Fibroblast of peridontal ligament (primary cell): ENCODE measurements around the gene WIPF3.
"Not testable (repeated sequence)": the region's sequence is repeated elsewhere in the genome, so short reads cannot be mapped to it uniquely, and the experiment has no call there.

Source experiments
- DNase-seq: peaks from one replicate; pipeline ENCODE4 v3.0.0-alpha.2; 2010; ENCODE audit errors: extremely low read depth

WIPF3 gene

DNA sequence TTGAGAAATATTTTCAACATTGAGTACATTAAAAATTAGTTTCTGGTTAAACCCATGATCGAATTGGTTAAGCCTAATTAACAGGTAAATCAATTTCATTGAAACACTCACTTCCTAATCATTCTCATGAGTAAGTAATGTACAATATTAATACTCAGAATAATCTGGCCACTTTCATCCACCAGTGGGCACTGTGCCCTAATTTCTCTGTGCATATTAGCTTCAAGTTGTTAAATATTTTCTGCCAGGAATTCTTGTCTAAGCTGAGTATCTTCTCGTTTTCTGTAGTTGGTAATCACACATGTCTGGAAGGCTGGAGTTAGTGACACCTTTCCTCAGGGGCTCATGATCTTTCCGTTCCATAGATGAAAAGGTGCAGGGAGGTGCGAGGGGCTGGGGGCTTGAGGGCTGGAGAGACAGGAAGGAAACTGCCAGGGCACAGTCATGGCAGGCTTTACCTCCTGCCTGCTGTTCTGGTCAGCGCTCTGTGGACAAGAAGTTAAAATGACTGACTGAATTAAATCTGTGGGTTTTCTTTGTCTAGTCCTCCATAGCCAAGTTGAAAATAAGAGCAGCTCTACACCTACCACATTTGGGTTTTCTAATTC, 71.9 kb downstream of the WIPF3 start:
- peak; percentile 55 for DNase-seq

DNA sequence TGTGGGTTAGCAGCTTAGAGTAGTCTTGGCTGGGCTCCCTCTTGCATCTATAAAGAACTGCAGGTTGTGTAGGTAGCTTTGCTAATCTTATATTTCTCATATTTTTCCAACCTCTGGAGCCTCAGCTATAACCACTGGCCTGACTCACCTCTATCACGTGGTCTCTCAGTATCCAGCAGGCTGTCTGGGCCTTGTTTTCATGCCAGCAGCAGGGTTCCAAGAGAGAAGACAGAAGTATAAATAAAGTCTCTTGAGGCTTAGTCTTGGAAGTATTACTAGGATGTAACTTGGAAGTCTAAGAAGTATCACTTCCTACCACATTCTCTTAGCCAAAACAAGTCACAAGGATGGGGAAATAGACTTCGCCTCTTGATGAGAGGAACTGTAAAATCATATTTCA, 73.3 kb downstream of the WIPF3 start:
- DNase-seq: peak; percentile 52

DNA sequence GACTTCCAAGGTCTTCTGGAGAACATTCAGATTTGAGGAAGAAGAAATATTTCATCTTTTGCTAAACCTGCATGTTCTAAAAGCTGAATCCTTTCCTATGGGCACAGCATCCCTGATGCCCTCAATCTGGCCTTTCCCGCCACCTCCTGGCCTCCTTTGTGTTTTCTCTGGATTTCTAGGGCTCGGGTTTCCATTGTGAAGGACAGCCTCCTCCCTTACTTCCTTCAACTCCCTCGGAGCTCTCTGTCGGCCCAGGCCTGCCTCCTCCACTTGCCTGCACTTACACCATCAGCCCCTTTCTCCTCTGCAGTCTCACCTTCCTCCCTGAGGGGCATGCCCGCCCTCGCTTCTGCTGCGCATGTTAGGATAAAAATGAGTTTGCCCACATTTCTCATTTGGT, 75.4 kb downstream of the WIPF3 start:
- no peak for DNase-seq

DNA sequence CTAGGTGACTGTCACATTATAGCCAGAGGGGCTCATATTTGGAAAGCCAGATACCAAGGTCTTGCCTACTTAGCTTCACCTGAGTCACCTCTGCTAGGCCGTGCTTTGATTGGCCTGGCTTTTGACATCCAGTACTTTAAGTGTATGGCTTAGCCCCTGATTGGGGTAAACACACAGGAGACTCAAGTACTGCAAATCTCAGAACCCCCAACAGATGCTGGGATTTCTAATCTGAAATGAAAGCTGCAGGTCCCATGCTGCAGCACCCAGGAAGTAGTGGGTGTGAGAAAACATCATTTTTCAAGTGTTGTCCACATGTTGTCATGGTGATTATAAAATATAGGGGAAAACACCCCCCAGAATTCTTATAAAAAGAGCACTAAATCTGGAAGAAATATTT, 76.2 kb downstream of the WIPF3 start:
- no peak for DNase-seq

DNA sequence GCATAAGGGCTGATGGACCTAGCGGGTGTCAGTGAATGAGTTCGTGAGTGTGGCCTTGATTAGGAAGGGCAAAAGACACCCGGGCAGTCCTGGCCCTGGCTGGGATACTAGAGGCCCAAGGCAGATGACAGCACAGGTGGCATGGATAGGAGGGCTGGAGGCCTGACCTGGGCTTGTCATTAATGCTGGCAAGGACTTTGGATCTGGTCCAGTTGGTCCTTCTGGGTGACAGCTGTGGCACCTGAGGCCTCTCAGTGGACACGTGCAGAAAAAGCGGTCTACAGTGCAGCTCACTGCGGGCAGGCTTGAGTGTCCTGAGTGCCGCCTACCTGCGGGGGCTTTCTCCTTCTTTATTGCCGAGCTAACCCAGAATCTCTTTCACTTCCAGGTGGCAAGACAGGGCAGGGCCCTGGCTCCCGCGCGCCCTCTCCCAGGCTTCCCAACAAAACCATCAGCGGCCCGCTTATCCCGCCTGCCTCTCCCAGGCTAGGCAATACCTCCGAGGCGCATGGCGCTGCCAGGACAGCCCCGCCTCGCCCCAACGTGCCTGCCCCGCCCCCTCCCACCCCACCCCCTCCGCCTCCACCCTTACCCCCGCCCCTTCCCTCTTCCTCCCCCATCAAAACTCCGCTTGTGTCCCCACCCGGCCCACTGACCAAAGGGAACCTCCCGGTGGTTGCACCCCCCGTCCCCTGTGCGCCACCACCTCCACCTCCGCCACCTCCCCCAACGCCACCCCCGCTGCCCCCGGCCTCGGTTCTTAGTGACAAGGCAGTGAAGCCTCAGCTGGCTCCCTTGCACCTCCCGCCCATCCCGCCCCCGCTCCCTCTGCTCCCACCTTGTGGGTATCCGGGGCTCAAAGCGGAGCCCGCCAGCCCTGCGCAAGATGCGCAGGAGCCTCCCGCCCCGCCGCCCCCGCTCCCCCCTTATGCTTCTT, 77.4 kb downstream of the WIPF3 start:
- DNase-seq: no peak

DNA sequence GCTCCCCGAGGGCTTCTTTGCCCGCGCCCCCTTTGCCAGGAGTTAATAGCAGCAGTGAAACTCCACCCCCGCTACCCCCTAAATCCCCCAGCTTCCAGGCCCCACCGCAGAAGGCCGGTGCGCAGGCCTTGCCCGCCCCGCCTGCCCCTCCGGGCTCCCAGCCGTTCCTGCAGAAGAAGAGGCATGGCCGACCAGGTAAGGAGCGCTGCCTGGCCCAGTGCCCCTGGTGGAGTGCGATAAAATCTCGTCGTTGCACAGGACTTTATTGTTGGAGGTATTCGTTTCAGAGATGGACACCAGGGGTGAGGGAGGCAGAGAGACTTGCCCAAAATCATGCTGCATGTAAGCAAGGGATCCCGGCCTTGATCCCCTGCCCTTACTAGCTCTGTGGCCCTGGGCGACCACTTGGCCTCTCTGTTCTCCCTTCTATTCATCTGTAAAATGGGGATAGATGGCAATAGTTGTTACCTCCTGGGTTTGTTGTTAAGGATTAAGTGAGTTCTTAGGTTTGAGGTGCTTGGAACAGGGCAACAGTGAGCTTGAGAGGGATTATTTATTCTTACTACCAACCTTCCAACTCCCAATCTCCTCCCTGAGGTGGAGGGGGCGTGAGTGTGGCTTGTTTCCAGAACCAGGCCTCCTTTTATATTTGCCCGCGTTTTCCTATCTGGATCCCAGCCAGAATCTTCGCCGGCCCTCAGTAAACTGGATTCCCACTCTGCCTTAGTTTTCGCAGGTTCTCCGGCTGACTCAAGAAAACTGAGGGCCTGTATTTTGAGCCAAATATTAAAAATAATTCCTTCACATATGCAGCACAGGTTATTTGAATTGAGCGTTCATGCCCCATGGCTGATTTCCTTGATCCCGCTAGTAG, 78.3 kb downstream of the WIPF3 start:
- no peak for DNase-seq

DNA sequence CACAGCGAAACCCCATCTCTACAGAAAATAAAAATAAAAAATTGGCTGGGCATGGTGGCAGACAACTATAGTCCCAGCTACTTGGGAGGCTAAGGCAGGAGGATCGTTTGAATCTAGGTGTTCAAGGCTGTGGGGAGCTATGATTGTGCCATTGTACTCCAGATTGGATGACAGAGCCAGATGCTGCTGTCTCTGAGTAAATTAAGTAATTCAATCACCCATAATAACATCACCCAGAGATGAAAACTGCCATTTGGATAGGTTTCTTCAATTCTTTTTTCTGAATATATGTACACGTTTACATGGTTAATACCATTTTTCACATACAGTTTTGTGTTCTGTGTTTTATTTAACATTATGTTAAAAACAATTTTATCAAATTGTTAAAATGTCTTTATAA, 79.3 kb downstream of the WIPF3 start:
- no peak for DNase-seq

DNA sequence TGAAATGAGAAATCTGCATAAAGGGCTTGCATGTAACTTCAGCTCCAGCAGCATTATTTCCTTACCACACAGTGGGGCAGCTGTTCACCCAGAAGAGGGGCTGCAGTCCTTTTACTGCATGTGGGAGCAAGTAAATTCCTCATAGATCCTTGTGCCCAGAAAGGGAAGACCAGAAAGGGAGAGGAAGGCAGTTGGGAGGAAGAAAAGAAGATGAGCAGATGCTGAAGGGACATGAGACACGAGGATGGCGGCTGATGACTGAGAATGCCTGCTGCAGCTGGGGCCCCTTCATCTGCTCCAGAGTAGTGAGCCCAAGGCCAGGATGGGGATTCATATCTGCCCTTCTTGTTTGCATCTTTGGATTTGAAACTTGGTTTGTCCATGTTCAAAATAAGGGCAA, 80.5 kb downstream of the WIPF3 start:
- no peak for DNase-seq

DNA sequence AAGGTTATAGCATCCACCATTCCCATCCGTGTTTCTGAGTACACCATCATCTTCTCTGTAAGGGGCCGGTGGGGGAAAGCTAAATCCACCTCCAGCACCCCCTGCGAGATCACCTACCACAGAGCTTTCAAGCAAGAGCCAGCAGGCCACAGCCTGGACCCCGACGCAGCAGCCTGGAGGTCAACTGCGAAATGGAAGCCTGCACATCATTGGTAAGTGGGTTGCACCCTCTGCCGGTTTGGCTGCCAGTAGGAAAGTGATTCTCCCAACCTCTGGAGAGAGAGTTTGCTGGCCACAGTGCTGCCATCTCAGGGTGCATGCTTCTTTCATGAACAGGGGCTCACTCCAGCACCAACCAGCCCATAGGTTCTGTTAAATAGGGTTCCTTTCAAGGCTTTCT, 81.7 kb downstream of the WIPF3 start:
- DNase-seq: no peak

DNA sequence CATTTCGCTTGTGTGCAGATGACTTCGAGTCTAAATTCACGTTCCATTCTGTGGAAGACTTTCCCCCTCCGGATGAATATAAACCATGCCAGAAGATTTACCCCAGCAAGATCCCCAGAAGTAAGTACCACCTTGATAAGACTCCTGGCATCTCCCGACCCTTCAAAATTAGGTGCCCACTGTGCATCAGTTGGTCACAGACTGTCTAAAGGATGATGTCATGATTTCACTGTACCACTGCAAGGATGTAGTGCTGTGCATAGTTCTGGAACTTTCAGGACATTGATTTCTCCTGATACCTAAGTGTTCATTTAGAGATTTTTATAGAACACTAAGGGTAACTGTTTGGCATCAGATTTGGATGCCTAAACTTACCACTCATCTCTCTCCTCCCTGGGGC, 83.0 kb downstream of the WIPF3 start:
- DNase-seq: no peak

DNA sequence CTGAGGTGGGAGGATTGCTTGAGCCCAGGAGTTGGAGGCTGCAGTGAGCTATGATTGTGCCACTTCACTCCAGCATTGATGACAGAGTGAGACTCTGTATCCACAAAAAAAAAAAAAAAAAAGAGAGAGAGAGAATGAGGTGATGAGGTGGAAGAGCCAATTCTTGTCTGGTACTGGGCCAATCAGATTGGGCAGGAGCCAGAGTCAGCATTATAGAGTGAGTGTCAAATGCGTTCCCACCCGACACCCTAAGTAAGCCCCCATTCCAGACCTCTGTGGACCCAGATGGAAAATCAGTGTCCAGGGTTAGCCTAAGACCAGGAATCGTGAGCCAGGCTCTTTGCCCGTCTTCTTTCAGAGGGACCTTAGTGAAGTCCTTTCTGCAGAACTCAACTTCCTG, 83.9 kb downstream of the WIPF3 start:
- DNase-seq: no peak

DNA sequence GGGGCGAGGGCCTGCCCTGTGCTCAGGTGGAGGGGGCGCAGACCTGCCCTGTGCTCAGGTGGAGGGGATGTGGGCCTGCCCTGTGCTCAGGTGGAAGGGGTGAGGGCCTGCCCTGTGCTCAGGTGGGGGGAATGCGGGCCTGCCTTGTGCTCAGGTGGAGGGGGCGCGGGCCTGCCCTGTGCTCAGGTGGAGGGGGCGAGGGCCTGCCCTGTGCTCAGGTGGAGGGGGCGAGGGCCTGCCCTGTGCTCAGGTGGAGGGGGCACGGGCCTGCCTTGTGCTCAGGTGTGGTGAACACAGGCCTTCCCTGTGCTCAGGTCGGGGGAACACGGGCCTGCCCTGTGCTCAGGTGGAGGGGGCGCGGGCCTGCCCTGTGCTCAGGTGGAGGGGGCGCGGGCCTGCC, 84.5 kb downstream of the WIPF3 start:
- DNase-seq: not testable (repeated sequence)

DNA sequence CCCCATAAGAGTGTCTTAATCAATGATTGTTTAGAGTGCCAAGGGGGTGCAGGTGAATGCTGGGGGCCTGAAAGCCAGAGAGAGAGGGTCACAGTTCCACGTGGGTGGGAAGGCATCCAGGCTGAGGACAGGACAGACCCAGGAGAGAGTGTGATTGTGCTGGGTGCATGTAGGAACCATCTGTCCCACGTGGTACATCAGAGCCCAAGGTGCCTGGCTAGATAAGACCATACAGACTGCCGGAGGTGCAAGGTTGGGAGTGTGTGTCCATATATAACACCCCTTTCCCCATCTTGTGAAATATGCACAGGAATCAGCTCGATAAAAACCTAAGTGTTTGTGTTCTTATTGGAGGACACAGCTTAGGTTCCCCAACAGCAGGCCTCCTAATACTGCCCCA, 85.5 kb downstream of the WIPF3 start:
- DNase-seq: no peak

DNA sequence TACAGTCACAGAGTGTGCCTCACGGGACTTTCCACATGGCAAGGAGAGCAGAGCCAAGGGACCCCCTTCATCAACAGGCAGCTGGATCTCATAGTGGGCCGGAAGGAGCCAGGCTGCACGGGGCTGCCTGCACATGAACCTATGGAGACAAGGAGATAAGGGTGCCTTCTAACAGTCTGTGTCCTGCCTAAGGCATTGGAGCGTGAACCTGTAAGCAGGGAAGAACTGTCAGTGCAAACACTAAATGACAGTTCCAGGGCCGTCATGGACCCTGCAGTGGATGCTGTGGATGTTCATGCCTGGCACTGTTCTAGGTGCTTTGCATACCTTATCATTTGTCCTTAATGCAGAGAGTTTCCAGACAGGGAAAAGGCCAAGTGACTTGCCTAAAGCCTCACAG, 85.9 kb downstream of the WIPF3 start:
- no peak for DNase-seq

DNA sequence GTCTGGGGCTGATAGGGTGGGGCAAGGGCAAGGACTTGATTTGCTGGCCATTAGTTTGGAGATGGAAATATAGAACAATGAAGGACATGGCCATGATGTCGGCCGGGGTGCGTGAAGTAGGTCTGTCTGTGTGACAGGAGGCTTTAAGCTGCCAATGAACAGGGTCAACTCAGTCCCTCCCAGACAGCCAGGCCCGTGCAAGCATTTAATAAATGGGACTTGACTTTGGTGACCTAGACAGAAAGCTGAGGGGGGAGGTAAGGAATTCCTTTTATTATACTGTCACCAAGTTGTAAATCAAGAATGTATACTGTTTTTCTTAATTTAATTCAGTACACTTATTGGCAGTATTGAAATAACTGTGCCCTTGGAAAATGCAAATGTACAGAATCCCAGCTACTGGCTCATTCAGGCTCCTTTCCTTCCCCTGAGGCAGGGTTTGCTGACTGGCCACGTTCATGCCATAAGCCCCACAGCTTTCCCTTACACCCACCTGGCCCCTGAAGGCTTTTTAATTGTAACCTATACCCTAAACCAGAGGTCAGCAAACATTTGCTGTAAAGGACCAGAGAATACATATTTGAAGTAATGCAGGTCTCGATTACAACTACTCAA, 87.2 kb downstream of the WIPF3 start:
- no peak for DNase-seq

DNA sequence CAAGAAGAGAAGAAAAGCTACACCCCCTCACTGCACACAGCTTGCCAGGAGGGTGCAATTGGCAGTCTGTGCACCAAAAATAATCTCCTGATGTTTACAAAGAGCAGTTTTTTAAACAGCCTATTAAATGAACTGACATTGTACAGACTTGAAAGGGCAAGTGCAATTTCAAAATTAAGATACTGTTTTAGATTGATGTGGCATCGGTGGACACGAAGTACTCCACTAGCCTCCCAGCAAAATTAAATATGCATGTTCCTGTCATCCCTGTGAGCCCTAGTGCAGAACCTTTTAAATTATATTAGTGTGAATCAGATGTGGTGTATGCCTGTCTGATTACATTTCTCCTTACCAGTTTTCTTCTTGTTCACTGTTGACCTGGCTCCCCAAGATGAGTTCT, 87.9 kb downstream of the WIPF3 start:
- no peak for DNase-seq

DNA sequence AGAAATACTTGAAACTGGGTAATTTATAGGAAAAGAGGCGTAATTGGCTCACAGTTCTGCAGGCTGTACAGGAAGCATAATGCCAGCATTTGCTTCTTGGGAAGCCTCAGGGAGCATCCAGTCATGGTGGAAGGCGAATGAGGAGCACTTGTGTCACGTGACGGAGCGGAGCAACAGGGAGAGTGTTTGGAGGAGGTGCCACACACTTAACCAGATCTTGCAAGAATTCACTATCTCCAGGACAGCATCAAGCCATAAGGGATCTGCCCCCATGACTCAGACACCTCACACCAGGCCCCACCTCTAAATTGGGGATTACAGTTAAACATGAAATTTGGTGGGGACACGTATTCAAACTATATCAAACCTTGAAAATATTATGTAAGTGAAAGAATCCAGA, 89.3 kb downstream of the WIPF3 start:
- DNase-seq: no peak

DNA sequence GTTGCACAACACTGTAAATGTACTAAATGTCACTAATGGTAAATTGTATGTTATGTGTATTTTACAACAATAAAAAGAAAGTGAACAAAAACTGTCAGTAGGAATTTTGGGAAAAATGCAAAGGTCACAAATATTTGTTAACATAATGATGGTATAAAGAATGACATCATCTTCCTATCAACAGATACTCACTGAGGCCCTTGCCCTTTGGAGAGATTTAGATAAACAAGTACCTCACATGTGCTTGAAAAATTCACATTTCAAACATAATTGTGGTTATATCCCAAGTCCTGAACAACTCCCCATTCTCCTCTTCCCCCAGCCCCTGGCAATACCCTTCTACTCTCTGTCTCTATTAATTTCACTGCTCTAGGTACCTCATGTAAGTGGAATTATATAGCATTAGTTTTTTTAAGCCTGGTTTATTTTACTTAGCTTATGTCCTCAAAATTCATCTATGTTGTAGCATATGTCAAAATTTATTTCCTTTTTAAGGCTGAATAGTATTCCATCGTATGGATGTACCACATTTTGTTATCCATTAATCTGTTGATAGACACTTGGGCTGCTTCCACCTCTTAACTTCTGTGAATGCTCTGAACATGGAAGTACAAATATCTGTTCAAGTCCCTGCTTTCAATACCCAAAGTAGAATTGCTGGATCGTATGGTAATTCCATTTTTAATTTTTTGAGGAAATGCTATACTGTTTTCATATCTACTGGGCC, 90.5 kb downstream of the WIPF3 start:
- DNase-seq: no peak

DNA sequence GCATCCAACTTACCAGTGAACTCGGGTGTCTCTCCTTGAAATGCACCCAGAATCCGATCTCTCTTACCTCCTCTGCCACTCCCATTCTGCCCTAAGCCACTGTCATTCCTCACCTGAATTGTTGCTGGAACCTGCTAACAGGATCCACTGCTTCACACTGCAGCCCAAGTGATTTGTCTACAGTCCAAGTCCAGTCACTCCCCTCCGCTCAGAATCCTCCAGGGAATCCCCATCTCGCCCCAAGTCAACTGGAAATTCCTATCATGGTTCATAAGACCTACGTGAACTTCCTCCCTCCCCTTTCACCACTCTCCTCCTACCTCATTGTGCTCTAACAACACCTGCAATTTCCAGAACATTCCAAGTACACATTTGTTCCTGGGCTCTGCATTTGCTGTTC, 92.0 kb downstream of the WIPF3 start:
- no peak for DNase-seq

DNA sequence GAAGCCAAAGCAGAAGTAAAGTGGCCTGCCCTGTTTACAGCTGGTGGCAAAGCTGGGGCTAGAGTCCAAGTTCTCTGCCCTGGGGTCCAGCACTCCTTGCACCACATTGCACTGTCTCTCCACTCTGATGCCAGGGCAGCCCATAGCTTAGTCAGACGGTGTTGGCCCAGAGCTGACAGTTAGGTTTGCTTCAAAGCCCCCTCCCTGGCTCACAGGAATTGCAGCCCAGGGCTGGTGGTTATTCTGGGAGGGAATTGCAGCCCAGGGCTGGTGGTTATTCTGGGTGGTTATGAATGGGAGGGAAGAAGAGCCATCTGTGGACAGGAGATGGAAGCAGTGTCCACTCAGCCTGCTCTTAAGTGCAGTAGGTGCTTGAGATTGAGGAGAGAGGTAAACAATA, 94.4 kb downstream of the WIPF3 start:
- DNase-seq: no peak
